D721Med (cell line): ENCODE results near the gene PRSS33.

Experiments
- DNase-seq: peaks from one replicate; pipeline ENCODE4 v3.0.0; 2011; ENCODE audit warnings: low spot score; ENCODE audit not compliant: insufficient read length
- FAIRE-seq: peaks from 2 replicates; lab custom pipeline; 2011; peaks lifted over from hg19 to GRCh38; lab: Jason Lieb, UNC
- TF ChIP-seq, protein P1 (sequence below): IDR thresholded peaks from 2 replicates; pipeline ENCODE4 v1.5.1; 2012; ENCODE audit warnings: mild to moderate bottlenecking, control low read depth; ENCODE audit not compliant: insufficient read depth; ENCODE audit errors: missing control alignments

PRSS33 gene

DNA sequence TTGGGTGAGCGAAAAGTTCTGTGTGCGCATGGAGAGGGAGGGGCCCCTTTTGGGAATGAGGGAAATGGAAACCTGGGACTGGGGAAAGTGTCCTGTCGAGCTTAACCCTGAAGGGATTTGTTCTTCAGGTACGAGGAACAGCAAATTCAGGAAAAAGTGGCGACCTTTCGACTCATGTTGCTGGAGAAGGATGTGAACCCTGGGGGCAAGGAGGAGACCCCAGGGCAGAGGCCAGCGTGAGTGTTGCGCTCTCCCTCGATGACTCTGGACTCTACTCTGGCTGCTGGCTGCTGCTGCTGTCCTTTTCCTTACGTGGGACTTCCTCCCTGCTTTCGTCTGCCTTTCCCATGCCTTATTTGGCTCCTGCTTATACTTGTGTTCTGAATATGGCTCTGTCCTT is 30.0 kb downstream of the PRSS33 start:
- DNase-seq (no peak), FAIRE-seq (no peak)
- TF ChIP-seq, protein P1, sequence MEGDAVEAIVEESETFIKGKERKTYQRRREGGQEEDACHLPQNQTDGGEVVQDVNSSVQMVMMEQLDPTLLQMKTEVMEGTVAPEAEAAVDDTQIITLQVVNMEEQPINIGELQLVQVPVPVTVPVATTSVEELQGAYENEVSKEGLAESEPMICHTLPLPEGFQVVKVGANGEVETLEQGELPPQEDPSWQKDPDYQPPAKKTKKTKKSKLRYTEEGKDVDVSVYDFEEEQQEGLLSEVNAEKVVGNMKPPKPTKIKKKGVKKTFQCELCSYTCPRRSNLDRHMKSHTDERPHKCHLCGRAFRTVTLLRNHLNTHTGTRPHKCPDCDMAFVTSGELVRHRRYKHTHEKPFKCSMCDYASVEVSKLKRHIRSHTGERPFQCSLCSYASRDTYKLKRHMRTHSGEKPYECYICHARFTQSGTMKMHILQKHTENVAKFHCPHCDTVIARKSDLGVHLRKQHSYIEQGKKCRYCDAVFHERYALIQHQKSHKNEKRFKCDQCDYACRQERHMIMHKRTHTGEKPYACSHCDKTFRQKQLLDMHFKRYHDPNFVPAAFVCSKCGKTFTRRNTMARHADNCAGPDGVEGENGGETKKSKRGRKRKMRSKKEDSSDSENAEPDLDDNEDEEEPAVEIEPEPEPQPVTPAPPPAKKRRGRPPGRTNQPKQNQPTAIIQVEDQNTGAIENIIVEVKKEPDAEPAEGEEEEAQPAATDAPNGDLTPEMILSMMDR: no peak

DNA sequence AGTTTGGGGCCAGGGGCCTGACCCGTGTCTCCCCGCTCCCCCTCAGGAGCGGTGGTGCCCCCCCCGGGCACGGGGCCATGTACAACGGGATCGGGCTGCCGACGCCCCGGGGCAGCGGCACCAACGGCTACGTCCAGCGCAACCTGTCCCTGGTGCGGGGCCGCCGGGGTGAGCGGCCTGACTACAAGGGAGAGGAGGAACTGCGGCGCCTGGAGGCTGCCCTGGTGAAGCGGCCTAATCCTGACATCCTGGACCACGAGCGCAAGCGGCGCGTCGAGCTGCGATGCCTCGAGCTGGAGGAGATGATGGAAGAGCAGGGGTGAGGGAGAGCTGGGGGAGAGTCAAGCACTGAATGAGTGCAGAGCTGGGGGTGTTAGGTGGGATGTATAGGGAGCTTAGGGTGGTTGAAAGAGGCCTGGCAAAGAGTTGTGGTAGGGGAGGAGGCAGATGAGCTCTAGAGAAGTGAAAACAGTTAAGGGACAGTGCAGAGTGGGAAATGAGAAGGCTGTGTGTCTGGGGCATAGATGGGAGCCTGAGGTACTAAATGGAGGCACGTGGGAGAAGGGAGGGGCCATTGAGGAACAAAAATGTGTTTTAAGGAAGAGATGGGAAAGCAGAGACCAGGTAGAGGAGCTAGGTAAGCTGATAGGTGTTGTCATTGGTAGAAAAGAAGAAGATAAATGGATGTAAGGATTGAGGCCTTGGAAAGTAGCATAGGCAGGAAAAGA is 30.9 kb downstream of the PRSS33 start:
- TF ChIP-seq, protein P1: no peak
- FAIRE-seq: no peak
- DNase-seq: no peak

DNA sequence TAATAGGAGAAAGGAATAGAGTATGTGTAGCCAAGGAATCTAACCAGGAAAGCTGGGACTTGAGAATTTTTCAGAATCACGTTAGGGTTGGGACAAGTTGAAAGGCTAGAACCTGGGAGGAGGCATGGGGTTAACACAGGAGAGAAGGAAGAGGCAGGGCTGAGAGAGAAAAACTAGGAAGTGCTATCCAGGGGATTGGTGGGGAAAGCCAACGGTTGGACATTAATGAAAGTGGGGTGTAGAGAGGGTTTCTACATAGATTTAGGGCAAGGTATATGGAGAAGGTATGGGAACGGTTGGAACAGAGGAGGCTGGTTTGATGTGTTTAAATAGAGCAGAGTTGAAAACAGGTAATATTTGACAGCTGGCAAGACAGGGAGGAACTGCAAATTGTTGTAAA is 32.2 kb downstream of the PRSS33 start:
- TF ChIP-seq, protein P1: no peak
- no peak for FAIRE-seq
- DNase-seq: no peak

DNA sequence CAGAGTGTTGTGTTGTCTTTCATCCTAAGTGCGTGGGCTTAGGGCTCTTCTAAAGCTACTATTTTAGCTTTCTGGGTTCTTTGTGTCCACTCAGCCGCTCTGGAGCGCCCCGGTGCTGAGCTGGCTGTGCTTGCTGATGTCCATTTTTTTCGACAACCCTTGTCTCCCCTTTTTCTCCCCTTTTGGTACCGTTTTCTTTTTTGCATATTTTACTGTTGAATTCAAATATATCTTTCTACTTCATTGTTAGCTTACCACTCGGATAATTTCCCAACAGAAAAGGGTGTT is 33.7 kb downstream of the PRSS33 start:
- TF ChIP-seq, protein P1: no peak
- FAIRE-seq (no peak), DNase-seq (no peak)

DNA sequence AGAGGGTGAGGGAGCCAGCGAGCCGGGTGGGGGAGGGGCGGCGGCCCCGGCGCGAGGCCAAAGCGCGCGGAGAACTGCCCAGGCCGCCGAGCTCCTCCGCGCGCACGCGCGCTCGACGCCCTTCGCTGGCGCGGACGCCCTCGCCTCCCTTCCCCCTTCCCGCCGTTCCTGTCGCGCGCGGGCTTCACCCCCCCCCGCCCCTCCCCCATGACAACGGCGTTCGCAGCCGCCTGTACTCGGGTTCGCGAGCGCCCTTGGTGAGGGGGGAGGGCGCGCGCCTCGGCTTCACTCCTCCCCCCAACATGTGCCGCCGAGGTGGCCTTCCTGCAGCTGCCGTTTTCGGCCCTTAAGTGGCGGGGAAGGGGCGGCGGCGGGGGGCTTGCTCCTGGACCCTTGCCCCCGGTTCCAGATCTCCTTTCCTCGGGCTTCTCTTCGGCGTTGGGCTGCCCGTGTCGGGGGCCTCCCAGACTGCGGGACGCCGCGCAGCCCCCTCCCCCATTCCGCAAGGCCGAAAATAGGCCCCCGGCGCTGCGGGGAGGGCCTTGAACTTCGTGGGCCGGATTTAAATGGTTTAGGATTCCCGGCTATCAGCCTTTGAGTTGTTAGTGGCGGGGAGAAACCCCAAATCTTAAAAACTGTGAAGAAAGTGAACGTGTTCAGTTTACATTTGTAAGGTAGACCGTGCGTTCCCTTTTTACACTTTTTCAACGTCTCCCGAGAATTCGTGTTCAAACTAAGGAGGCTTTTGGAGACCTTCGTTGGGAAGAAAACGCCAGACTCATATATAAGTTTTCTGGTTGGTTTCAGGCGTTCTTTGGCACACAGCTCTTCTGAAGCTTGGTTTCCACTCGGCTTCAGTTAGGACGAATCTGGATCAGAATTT is 34.3 kb downstream of the PRSS33 start:
- DNase-seq: no peak
- FAIRE-seq: no peak
- TF ChIP-seq, protein P1: no peak

DNA sequence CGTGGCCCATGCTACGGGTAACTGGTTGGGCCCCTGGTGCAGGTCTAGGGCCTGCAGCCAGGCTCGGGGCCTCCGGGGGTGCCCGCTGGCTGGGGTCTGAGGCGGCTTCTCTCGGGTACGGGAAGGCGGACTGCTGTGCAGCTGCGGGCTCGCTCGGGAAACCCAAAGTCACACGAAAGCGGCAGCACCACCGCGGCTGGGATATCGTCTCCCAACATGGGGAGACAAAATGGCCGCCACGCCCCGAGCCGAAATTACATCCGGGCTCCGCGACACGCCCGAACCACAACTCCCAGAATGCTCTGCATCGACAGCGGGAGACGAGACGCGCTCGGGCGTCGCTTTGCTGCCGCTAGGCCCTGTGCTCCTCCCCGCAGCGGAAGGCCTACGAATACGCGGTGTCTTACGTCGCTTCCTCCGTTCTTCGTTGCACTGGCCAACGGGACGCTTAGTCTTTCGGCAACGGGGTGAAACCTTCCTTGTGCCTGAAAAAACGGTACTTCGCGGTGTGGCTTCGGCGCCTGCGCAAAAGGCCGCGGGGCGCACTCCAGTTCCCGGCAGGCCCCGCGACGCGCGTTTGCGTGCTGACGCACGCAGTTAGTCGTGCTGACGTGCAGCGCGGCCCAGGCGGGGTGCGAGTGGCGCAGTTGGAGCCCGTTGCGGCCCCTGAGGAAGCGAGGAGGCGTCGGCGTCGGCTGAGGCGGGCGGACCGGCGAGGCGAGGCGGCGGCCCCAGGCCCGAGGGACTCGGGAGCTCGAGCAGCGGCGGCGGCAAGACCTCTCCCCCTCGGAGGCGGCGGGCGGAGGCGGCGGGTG is 35.1 kb downstream of the PRSS33 start, which contains the start of gene SRRM2:
TSS of gene SRRM2 (plus strand) at position 604 of the 815 bp plus-strand sequence. CDS start 3,727 bp downstream, outside the sequence.
- no peak for FAIRE-seq
- peak; percentile 92 for DNase-seq
- TF ChIP-seq, protein P1: no peak
